Muscle layer of duodenum (tissue), 2 donors: ENCODE results near the gene HIPK3.
"Not testable (repeated sequence)": the region's sequence is repeated elsewhere in the genome, so short reads cannot be mapped to it uniquely, and the experiment has no call there.

Experiments
- H3K27ac ChIP-seq: one replicate; pipeline ENCODE4 v1.7.0; 2013; ENCODE audit warnings: mild to moderate bottlenecking, low read length
- H3K27me3 ChIP-seq: one replicate; pipeline ENCODE4 v1.7.0; 2013; ENCODE audit warnings: low read depth, mild to moderate bottlenecking, control low read depth, low read length
- H3K36me3 ChIP-seq, 2 donors: one replicate each; pipeline ENCODE4 v1.7.0; 2013; ENCODE audit warnings: low read length in 2 of 2, control low read depth in 1 of 2, mild to moderate bottlenecking in 1 of 2; ENCODE audit not compliant: insufficient read depth in 2 of 2, control insufficient read depth in 1 of 2
- H3K4me1 ChIP-seq, 2 donors: one replicate each; pipeline ENCODE4 v1.7.0; 2013; ENCODE audit warnings: low read length in 2 of 2, mild to moderate bottlenecking in 2 of 2, control low read depth in 1 of 2, moderate library complexity in 1 of 2; ENCODE audit not compliant: insufficient read depth in 2 of 2, control insufficient read depth in 1 of 2
- H3K4me3 ChIP-seq, 2 donors: one replicate each; pipeline ENCODE4 v1.7.0; 2013; ENCODE audit warnings: low read length in 2 of 2, low read depth in 1 of 2, mild to moderate bottlenecking in 1 of 2
- H3K9me3 ChIP-seq, 2 donors: one replicate each; pipeline ENCODE4 v1.7.0; 2013; ENCODE audit warnings: low read length in 2 of 2, control low read depth in 1 of 2, mild to moderate bottlenecking in 1 of 2; ENCODE audit not compliant: control insufficient read depth in 1 of 2
- donor health status: healthy.

The HIPK3 gene

GRCh38 chr11:33257160-33257896, at the start of gene HIPK3:
HIPK3 (plus strand) TSS chr11:33257381.
- peak within 1 kb of the TSS; percentile 89 to 99 for H3K4me3 ChIP-seq
- H3K9me3 ChIP-seq, result no peaks in the 10 kb centered on the region
- peak within 1 kb of the TSS; percentile 100 for H3K27ac ChIP-seq
- H3K4me1 ChIP-seq, result peaks cover 12 to 16% of the 10 kb centered on the region in 2 donors
- H3K27me3 ChIP-seq, result no peaks in the 10 kb centered on the region
- peaks cover 0 to 19% of the 10 kb centered on the region in 2 donors for H3K36me3 ChIP-seq

GRCh38 chr11:33207408-33207985, 49.7 kb upstream of the HIPK3 start:
- no peaks in the 10 kb centered on the region for H3K4me1 ChIP-seq
- no peaks in the 10 kb centered on the region for H3K36me3 ChIP-seq
- no peaks in the 10 kb centered on the region for H3K27me3 ChIP-seq
- H3K9me3 ChIP-seq, result no peaks in the 10 kb centered on the region
- H3K4me3 ChIP-seq, result no peak overlapping the region
- H3K27ac ChIP-seq, result no peak overlapping the region

- H3K27ac ChIP-seq, result no peak overlapping the region
These were observed 49.0 kb upstream of the HIPK3 start for GRCh38 chr11:33208150-33208549.

GRCh38 chr11:33211153-33211552, 46.0 kb upstream of the HIPK3 start:
- Histone ChIP-seq H3K9me3 (no peaks in the 10 kb centered on the region), H3K4me3 (no peak overlapping the region)

More at GRCh38 chr11:33208150-33208549, 49.0 kb upstream of the HIPK3 start:
- Histone ChIP-seq H3K4me1 (no peaks in the 10 kb centered on the region), H3K27me3 (no peaks in the 10 kb centered on the region), H3K4me3 (no peak overlapping the region), H3K36me3 (no peaks in the 10 kb centered on the region), H3K9me3 (no peaks in the 10 kb centered on the region)

GRCh38 chr11:33211580-33211979, 45.6 kb upstream of the HIPK3 start:
- Histone ChIP-seq H3K4me1 (no peaks in the 10 kb centered on the region), H3K9me3 (no peaks in the 10 kb centered on the region), H3K4me3 (no peak overlapping the region), H3K27me3 (no peaks in the 10 kb centered on the region), H3K27ac (no peak overlapping the region), H3K36me3 (no peaks in the 10 kb centered on the region)

More at GRCh38 chr11:33211153-33211552, 46.0 kb upstream of the HIPK3 start:
- no peaks in the 10 kb centered on the region for H3K36me3 ChIP-seq
- H3K27ac ChIP-seq, result no peak overlapping the region
- no peaks in the 10 kb centered on the region for H3K27me3 ChIP-seq
- no peaks in the 10 kb centered on the region for H3K4me1 ChIP-seq

GRCh38 chr11:33214187-33214586, 43.0 kb upstream of the HIPK3 start:
- H3K36me3 ChIP-seq, result no peaks in the 10 kb centered on the region
- no peak overlapping the region for H3K27ac ChIP-seq
- H3K9me3 ChIP-seq, result no peaks in the 10 kb centered on the region
- H3K4me3 ChIP-seq, result no peak overlapping the region
- no peaks in the 10 kb centered on the region for H3K4me1 ChIP-seq
- no peaks in the 10 kb centered on the region for H3K27me3 ChIP-seq

- Histone ChIP-seq H3K9me3 (no peaks in the 10 kb centered on the region), H3K36me3 (no peaks in the 10 kb centered on the region), H3K4me1 (no peaks in the 10 kb centered on the region), H3K4me3 (no peak overlapping the region), H3K27ac (no peak overlapping the region), H3K27me3 (no peaks in the 10 kb centered on the region)
These were observed 42.4 kb upstream of the HIPK3 start for GRCh38 chr11:33214767-33215166.

GRCh38 chr11:33216676-33217075, 40.5 kb upstream of the HIPK3 start:
- not testable (repeated sequence) for H3K27ac ChIP-seq, H3K4me3 ChIP-seq, H3K36me3 ChIP-seq, H3K9me3 ChIP-seq, H3K27me3 ChIP-seq, H3K4me1 ChIP-seq

- no peak overlapping the region for H3K27ac ChIP-seq
- H3K36me3 ChIP-seq, result no peaks in the 10 kb centered on the region
- no peak overlapping the region for H3K4me3 ChIP-seq
These were observed 35.0 kb upstream of the HIPK3 start for GRCh38 chr11:33222052-33222750.

GRCh38 chr11:33225371-33225770, 31.8 kb upstream of the HIPK3 start:
- H3K27ac ChIP-seq, result no peak overlapping the region
- H3K4me1 ChIP-seq, result no peaks in the 10 kb centered on the region
- H3K36me3 ChIP-seq, result no peaks in the 10 kb centered on the region
- H3K9me3 ChIP-seq, result no peaks in the 10 kb centered on the region
- no peaks in the 10 kb centered on the region for H3K27me3 ChIP-seq
- no peak overlapping the region for H3K4me3 ChIP-seq

More at GRCh38 chr11:33222052-33222750, 35.0 kb upstream of the HIPK3 start:
- Histone ChIP-seq H3K27me3 (no peaks in the 10 kb centered on the region), H3K9me3 (no peaks in the 10 kb centered on the region), H3K4me1 (no peaks in the 10 kb centered on the region)

- no peaks in the 10 kb centered on the region for H3K4me1 ChIP-seq
- no peak overlapping the region for H3K27ac ChIP-seq
- H3K36me3 ChIP-seq, result no peaks in the 10 kb centered on the region
- H3K27me3 ChIP-seq, result no peaks in the 10 kb centered on the region
- H3K9me3 ChIP-seq, result no peaks in the 10 kb centered on the region
- H3K4me3 ChIP-seq, result no peak overlapping the region
These were observed 29.5 kb upstream of the HIPK3 start for GRCh38 chr11:33227578-33228261.
